ENCODE data around the gene RAD51B. TPM values are rescaled to one million over a fixed set of nuclear protein-coding genes. Genes with fewer than 3 reads are reported as not detected.

The RAD51B gene
- polyA plus RNA-seq, 4 donors, result 10.6 to 13.2 (median 11.3) TPM

DNA sequence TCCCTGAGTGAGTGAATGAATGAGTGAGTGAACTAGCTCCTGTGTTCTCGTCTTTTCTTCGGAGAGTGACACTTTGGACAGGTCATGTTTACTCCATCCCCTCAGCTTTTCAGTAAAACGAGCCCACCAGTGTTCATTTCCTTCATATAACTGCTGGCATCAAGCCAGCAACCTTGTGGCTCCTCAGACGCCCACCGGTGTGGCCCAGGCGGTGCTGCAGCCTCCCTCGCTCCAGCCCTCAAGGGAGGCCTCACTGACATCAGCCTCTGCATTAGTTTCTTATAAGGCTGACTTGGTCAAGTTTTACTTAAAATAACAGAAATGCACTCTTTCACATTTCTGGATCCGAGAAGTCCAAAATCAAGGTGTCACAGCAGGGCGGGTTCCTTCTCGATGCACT is 785.2 kb downstream of the RAD51B start:
- DNase-seq (ENCODE audit: low read depth in 4 of 4, low spot score in 2 of 4), result no peak

DNA sequence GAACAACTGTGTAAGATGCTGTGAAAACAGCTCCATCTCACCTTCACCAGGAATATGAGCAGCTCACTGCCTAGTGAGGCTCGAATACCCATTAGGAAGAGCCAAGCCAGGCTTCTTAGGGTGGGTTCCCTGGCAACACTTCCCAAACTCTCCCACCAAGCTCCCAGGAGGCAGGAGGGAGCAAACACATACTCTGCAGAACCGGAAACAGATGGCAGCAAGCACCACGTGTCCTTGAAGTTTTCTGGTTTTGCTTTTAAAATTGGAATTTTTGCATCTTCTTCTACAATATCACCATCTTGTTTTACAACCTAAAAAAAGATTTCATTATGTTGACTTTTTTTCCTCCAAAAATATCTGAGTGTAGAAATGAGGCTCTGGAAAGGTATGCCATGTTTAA is 786.6 kb downstream of the RAD51B start:
- DNase-seq (ENCODE audit: low read depth in 4 of 4, low spot score in 2 of 4), result no peak

DNA sequence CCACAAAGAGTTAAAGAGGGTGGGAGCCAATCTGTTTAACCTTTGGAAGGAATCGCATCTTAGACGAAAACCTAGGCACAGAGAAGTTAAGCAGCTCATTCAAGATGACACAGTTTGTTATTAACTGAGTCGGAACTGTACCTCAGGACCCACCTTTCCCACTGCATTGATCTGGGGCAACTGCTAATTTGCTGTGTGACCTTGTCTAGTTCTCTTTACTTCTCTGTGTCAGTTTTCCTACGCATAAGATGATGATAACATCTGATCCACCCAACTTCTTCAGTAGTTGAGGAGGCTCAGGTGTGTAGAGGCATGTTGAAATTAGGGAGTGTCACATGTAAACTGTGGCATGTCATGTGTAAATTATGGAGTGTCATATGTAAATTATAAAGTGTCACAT is 787.1 kb downstream of the RAD51B start:
- DNase-seq (ENCODE audit: low read depth in 4 of 4, low spot score in 2 of 4), result no peak

- DNase-seq (ENCODE audit: low read depth in 4 of 4, low spot score in 2 of 4), result no peak
These were observed 787.7 kb downstream of the RAD51B start for GRCh38 chr14:68607081-68607866.

- DNase-seq (ENCODE audit: low read depth in 4 of 4, low spot score in 2 of 4), result no peak
These were observed 788.4 kb downstream of the RAD51B start for GRCh38 chr14:68607867-68608573.

DNA sequence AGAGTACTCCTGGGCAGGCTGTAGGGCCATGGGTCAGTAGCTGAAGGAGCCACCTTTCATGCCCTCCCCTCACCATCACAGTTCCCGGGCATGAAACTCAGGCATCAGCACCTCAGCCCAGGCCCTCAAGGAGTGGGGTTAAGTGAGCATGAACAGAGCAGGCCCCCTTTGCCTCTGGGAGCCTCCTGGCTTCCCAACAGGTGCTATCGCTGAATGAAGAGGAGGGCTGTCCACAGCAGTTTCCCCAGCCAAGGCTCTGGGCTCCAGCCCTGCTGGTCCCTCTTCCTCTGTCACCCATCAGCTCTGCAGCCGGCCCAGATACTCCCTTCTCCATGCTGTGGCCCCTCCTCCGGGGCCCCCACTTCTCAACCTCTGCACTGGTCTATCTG is 789.0 kb downstream of the RAD51B start:
- no peak for DNase-seq (ENCODE audit: low read depth in 4 of 4, low spot score in 2 of 4)

- no peak for DNase-seq (ENCODE audit: low read depth in 4 of 4, low spot score in 2 of 4)
These were observed 789.4 kb downstream of the RAD51B start for GRCh38 chr14:68609012-68609411.

DNA sequence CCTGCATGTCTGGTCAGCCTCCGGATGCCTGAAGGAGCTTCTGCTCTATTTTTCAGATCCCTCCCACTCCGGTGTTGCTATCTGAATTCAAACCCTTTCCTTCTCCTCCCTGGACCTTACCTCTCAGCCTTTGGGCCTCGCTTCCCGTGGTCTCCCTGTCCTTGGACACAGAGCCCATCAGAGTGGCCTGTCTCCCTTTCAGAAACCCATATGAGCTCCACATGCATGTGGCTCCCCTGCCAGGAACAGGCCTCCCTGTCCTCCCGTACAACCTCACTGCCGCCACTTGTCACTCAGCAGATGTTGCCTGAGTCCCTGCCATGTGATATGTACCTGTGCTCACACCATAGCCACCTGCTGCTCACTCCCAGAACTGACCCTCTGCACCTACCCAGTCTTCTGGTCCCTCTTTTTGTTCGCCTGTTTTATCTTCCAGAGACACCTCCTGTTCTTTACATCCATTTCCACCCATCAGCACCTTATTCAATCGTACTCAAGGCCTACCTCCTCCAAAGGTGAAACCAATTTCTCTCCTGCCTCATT is 790.7 kb downstream of the RAD51B start:
- no peak for DNase-seq (ENCODE audit: low read depth in 4 of 4, low spot score in 2 of 4)

DNA sequence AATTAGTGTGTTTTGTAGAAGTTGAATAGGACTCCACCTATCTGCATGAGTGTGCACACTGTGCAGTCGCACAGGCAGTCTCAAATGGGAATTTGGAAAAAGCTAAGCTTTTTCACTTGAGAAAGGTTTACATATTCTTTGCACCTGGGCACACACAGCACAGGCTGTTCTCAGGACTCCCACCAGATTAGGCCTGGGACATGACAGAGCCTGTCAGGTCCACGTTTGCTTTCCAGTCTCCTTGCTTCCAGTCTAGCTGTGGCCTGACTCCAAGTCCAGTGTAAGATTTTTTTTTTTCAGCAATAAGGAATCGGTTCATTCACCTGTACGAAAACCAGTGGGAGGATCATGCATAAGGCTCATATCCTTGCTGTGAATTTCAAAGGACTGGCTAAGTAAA is 792.0 kb downstream of the RAD51B start:
- DNase-seq (ENCODE audit: low read depth in 4 of 4, low spot score in 2 of 4), result no peak

DNA sequence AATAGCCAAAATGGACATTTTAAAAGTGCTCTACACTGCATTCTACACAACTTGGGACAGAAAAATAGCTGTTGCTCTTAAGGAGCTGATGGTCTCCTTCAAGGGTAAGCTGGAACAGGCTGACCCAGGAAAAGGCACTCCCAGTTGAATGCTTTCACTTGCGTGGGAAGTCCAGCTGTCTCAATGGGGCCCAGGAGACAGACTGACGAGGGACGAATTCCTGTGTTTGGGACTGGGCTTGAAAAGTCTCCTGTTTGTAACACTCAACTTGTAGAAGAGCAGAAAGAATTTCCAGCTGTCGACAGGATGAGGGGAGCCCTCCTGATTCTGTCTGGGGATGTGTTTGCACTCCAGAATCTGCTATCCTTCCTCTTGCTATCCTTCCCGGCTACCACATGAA is 792.5 kb downstream of the RAD51B start:
- no peak for DNase-seq (ENCODE audit: low read depth in 4 of 4, low spot score in 2 of 4)

DNA sequence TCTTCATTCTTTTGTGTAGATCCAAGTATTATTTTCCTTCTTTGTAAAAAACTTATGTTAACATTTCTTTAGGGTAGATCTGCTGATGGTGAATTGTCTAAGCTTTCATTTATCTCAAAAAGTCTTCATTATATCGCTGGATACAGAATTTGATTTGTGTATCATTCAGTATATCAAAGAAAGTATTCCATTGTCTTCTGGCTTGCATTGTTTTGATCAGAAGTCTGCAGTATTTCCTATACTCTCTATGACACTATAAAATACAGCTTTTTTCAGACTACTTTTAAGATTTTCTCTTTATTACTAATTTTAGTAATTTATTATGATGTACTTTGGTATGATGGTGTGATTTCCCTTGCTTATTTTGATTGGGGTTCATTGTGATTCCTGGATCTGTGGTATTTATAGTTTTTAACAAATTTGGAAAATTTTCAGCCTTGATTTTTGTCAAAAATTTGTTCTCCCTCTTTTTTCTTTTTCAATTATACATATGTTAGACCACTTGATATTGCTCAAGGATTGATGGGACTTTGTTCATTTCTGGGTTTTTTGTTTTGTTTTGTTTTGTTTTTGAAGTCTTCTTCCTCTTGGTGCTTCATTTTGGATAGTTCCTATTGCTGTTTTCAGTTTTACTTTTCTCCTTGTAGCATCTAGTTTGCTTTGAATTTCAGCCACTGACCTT is 796.8 kb downstream of the RAD51B start:
- no peak for DNase-seq (ENCODE audit: low read depth in 4 of 4, low spot score in 2 of 4)

- no peak for DNase-seq (ENCODE audit: low read depth in 4 of 4, low spot score in 2 of 4)
These were observed 800.4 kb downstream of the RAD51B start for GRCh38 chr14:68619790-68620574.

- DNase-seq (ENCODE audit: low read depth in 4 of 4, low spot score in 2 of 4), result no peak
These were observed 802.1 kb downstream of the RAD51B start for GRCh38 chr14:68621400-68622365.

DNA sequence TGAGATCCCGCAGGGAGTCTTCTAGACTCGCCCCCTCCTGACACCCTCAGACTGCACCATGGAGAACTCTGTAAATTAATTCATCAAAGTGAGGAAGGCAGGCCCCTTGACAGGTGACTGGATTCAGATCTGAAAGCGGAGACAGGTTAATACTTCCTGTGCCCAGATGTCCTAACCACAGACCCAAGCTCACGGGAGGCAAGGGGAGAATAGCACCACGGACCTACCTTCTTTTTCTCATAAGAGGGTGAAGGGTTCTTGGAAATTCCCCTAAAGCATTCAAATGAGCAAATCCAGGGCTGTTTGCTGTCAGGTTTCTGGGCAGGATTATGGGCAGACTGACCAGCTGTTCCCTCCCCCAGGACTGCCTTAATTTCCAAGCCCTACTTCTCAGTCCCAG is 803.3 kb downstream of the RAD51B start:
- DNase-seq (ENCODE audit: low read depth in 4 of 4, low spot score in 2 of 4), result no peak

DNA sequence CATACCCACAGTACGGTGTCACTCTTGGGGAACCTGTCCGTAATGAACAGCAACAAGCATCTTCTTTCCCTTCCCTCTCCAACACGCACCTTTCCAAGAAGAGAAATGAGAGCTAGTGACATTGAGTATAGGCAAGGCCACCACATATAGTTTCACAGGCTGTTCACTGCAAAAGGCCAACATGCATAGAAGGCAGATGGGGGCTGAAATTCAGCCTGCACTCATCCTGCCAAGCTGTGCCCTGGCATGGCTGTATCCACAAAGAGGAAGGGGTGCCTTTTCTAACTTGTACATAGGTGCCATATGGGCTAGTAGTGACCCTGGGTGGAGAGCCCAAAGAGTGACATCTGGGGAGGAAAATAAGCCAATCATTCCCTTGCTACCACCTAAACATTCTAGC is 803.7 kb downstream of the RAD51B start:
- no peak for DNase-seq (ENCODE audit: low read depth in 4 of 4, low spot score in 2 of 4)

GRCh38 chr14:68623826-68624225 is 804.2 kb downstream of the RAD51B start:
- DNase-seq (ENCODE audit: low read depth in 4 of 4, low spot score in 2 of 4), result no peak

DNA sequence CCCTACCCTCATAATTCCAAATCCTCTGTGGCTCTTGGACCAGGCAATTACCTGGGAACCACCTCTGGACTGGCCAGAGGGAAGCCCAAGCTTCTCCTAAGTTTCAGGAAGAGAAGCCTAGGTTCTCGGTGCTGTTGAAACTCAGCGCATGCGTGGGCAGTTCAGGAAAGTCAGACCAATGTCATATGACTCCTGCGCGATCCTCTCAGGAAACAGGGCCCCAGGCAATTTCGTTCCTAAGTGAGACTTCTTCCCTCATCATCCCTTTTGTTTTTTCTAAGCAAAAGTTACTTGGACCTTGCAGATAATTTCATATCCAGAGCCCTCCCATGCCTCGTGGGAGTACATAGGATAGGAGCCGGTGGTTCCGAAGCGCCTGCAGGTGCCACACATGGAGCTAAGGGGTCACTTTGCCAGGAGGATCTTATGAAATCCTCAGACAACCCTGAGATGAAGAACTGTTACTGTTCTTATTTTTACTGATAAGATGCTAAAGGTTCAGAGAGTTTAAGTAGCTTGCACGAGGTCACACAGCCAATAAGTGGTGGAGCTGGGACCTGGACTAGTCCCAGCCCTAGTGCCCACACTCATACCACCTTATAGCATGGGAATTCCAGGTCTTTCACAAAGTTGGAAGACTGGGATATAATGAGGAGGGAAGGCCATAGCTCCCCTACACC is 805.1 kb downstream of the RAD51B start:
- no peak for DNase-seq (ENCODE audit: low read depth in 4 of 4, low spot score in 2 of 4)

DNA sequence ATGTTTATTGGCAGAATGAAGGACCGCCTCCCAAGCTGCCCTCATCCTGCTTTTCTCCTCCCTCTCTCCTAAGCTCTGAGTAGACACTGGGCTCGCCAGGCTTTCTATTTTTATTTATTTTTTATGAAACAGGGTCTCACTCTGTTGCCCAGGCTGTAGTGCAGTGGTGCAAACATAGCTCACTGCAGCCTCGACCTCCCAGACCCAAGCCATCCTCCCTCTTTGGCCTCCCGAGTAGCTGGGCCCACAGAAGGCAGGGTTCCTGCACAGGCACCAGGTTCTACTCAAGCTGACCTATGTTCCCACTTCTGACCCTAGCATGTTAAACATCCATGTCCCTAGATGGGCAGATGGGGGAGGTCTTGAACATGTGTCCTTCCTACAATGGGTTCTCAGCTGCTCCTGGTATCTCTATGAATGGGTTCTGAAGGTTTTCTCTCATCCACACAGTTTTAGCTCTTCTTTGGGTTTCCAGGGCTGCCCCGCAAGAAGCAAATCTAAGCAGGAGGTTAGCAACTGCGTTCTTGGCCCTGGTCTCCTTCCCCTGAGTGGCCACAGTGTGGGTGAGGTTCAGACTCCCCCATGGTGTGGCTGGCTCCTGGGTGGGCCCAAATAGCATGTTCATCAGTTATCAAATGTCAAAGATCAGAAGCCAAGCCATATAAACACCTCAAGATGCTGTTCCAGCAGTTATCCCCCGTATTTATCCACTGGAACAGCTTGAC is 805.9 kb downstream of the RAD51B start:
- no peak for DNase-seq (ENCODE audit: low read depth in 4 of 4, low spot score in 2 of 4)
